ENCODE data around the gene MAP4K1. TPM values are rescaled to one million over a fixed set of nuclear protein-coding genes. Genes with fewer than 3 reads are reported as not detected.

MAP4K1 gene
- total and polyA plus RNA-seq, 2 of the 13 experiments (the other 11 are each of a cell fraction or from before 2014, with no cell fraction given) = 0.24 to 0.89 TPM

DNA sequence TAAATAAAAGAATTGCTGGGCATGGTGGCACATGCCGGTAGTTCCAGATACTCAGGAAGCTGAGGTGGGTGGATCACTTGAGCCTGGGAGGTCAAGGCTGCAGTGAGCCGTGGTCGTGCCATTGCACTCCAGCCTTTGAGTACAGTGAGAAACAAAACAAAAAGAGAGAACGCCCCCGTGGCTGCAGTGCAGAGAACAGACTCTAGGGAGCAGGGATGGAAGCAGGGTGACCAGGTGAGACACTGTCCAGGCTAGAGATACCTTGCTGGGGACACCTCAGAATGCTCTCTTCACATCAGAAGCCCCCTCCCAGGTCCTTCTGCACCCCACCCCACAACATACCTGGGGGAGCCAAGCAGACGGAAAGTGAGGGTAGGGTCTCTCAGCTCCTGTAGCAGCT, 24.8 kb downstream of the MAP4K1 start:
- no peaks in the 10 kb centered on the region for H4K20me1 ChIP-seq (ENCODE audit: insufficient read depth, low read length)
- no peak for TF ChIP-seq SP1 (IDR thresholded peaks at IDR 0.05)
- TF ChIP-seq SP1 (CRISPR knock-in tag; IDR thresholded peaks at IDR 0.05) = no peak
- TF ChIP-seq, protein P1, sequence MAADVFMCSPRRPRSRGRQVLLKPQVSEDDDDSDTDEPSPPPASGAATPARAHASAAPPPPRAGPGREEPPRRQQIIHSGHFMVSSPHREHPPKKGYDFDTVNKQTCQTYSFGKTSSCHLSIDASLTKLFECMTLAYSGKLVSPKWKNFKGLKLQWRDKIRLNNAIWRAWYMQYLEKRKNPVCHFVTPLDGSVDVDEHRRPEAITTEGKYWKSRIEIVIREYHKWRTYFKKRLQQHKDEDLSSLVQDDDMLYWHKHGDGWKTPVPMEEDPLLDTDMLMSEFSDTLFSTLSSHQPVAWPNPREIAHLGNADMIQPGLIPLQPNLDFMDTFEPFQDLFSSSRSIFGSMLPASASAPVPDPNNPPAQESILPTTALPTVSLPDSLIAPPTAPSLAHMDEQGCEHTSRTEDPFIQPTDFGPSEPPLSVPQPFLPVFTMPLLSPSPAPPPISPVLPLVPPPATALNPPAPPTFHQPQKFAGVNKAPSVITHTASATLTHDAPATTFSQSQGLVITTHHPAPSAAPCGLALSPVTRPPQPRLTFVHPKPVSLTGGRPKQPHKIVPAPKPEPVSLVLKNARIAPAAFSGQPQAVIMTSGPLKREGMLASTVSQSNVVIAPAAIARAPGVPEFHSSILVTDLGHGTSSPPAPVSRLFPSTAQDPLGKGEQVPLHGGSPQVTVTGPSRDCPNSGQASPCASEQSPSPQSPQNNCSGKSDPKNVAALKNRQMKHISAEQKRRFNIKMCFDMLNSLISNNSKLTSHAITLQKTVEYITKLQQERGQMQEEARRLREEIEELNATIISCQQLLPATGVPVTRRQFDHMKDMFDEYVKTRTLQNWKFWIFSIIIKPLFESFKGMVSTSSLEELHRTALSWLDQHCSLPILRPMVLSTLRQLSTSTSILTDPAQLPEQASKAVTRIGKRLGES (CRISPR knock-in tag; IDR thresholded peaks at IDR 0.05; ENCODE audit: borderline replicate concordance) = no peak
- TF ChIP-seq STAG1 (CRISPR knock-in tag; IDR thresholded peaks at IDR 0.05) = peak; percentile 7; the same call in 1 of the 2 replicates
- no peak for TF ChIP-seq ZNF564 (CRISPR knock-in tag; IDR thresholded peaks at IDR 0.05)
- no peak for TF ChIP-seq EZH2 (conservative IDR thresholded peaks at IDR 0.05; ENCODE audit: low read depth, low read length)
- no peak for TF ChIP-seq RFXAP (CRISPR knock-in tag; IDR thresholded peaks at IDR 0.05; ENCODE audit: borderline replicate concordance)
- no peak for TF ChIP-seq ZNF563 (CRISPR knock-in tag; IDR thresholded peaks at IDR 0.05)
- no peaks in the 10 kb centered on the region for H3K36me3 ChIP-seq (replicated peaks in 1 of 2; ENCODE audit: control insufficient read depth in 1 of 2, insufficient read depth in 2 of 2, low read length in 2 of 2)
- intact Hi-C loops (cut with micrococcal nuclease; ENCODE audit: unreplicated experiment) = no loop called here
- H3K9ac ChIP-seq (ENCODE audit: insufficient read depth, low read depth, low read length) = no peak overlapping the region
- FAIRE-seq (no peak), ATAC-seq (peak; percentile 80), DNase-seq (ENCODE audit: low spot score) (no peak)
- ChIA-PET CTCF (ENCODE audit: low intra/inter-chr PET ratio, low total read pairs) (no interaction called here), POLR2A (no interaction called here)
- no peak overlapping the region for H3K27ac ChIP-seq (ENCODE audit: extremely low read length, insufficient read depth, low read length)
- 0 out of 2 replicates have a peak, but pooled peaks cover 7% of the 10 kb centered on the region for H3K4me1 ChIP-seq (ENCODE audit: insufficient read depth, low read length)
- 19% methylated on average over 6 of the region's 6 CpGs for WGBS (ENCODE audit: low lambda C conversion rate)
- no peak overlapping the region for H3K4me3 ChIP-seq (replicated peaks in 1 of 3; ENCODE audit: insufficient read depth in 1 of 3, low read depth in 2 of 3, low read length in 3 of 3)
- in situ Hi-C loops (cut with HindIII; ENCODE audit: extremely low pct_ligation_motif_present, low pct_unique_long_range_greater_than_20kb) = no loop called here
- no peaks in the 10 kb centered on the region for H3K27me3 ChIP-seq (ENCODE audit: control insufficient read depth in 1 of 2, insufficient read depth in 2 of 2, low read length in 2 of 2)
- BruUV-seq (replicated peaks) = no TSS peak
- no peaks in the 10 kb centered on the region for H3K9me3 ChIP-seq (ENCODE audit: low read length)
- H3K79me2 ChIP-seq (ENCODE audit: insufficient read depth, low read length) = no peaks in the 10 kb centered on the region
- no peak overlapping the region for H2AFZ ChIP-seq (ENCODE audit: low read length)
- no peak overlapping the region for H3K4me2 ChIP-seq (ENCODE audit: low read depth, low read length)

Data from HepG2 (cell line).